Astrocyte of the hippocampus (primary cell): ENCODE results near the gene CACNA1B.
"Not testable (repeated sequence)": the region's sequence is repeated elsewhere in the genome, so short reads cannot be mapped to it uniquely, and the experiment has no call there.

Source experiments
- DNase-seq: peaks from one replicate; pipeline ENCODE4 v3.0.0; 2011; ENCODE audit warnings: low read depth, low spot score

Gene CACNA1B

GRCh38 chr9:137885121-137885520 is 7.5 kb downstream of the CACNA1B start:
- not testable (repeated sequence) for DNase-seq

DNA sequence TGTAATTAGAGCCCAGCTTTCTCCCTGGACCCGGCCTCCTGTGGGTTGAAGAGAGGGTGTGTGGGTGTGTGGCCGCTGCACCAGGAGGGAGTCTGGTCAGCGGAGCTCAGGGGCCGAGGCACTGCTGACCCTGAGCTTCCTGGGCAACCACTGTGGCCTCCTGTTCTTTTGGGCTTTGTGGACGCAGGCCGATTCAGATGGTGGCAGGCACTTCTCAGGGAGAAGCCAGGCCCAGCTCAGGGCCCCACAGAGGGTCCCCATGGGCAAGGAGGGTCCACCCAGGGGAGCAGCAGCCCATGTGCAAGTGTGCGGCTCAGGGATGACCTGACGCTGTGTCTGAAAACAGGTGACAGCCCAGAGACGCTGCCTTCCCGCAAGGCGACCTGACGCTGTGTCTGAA is 11.0 kb downstream of the CACNA1B start:
- not testable (repeated sequence) for DNase-seq

DNA sequence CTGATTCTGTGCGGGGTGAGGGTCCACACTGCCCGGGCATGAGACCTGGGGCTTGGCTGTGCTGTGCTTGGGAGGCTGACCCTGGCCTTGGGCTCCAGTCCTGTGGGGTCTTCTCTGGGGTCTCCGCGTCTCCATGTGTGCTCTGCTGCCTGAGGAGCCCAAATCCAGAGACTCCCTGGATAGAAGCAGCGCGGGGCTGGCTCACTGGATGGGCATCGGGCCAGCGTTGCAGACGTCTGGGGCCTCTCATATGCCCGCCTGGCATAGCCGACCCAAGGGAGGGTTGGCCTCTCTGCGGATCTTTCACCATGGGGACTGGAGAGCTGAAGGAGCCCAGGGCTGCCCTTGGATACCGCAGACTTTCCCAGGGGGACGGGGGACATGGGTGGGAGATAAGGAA is 12.4 kb downstream of the CACNA1B start:
- not testable (repeated sequence) for DNase-seq

GRCh38 chr9:137890768-137891587 is 13.4 kb downstream of the CACNA1B start:
- DNase-seq = not testable (repeated sequence)

DNA sequence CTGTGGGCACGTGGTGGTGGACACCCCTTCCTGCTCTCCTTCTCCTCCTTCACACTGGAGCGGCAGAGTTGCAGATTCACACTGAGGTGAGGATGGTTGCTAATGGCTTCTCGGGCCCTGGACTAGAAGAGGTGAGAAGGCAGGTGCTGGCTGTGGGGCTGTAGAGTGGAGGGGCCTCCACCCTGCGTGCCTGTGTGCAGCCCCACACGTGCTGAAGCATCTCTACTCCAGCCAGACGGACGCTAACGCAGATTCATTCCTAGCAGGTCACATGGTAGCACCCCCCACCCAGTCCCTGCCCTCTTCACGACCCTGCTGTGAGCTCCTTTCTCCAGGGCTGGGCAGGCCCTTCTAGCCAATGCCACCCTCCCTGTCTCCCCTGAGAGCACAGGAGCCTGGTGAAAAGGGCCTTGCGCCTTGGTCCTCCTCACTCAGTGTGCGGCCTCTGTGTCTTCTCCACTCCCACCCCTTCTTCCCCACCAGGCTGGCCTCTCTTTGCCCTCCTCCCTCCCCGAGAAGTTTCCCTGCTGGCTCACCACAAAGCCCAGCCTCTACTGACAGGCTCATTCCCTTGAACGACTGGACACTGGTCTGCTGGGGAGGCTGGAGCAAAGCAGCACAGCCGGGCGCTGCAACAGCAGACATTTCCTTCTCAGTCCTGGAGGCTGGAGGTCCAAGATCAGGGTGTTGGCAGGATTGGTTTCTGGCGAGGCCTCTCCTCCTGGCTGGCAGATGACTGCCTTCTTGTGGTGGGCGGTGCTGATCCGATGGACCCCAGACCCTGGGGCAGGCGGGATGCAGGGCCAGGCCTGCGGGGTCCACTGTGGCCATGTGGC is 14.2 kb downstream of the CACNA1B start:
- no peak for DNase-seq

DNA sequence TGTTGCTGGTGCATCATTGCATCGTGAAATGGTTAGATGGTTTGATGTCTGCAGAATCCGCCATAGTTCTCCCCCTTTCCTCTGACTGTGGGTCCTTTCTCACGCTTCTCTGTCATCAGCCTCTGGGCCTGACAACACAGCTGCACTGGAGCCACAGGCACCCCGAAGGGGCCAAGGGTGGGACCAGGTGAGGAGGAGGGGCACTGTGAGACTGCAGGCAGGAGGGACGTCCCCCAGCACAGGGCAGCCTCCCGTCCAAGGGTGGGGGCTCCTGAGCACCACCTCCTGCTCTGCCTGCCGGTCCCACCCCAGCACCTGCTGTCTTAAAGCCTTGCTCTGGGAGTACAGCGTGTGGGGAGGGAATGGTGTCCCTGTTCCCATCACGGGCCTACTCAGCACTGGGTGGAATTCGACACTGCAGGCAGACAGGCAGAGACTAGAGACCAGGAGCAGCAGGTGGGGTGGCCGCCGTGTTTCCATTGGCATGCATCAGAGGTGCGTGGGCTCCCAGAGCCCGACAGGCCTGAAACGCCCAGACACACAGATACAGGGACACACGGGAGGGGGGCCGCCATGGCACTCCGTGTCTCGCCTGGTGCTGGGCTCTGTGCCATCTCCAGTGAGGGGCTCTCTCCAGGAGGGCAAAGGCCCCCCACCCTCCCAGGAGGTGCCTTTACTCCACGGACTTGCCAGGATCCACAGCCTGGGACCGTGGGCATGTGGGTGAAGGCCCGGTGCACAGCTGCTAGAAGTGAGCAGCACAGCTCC is 15.0 kb downstream of the CACNA1B start:
- DNase-seq = no peak

GRCh38 chr9:137893670-137894069 is 16.1 kb downstream of the CACNA1B start:
- no peak for DNase-seq

DNA sequence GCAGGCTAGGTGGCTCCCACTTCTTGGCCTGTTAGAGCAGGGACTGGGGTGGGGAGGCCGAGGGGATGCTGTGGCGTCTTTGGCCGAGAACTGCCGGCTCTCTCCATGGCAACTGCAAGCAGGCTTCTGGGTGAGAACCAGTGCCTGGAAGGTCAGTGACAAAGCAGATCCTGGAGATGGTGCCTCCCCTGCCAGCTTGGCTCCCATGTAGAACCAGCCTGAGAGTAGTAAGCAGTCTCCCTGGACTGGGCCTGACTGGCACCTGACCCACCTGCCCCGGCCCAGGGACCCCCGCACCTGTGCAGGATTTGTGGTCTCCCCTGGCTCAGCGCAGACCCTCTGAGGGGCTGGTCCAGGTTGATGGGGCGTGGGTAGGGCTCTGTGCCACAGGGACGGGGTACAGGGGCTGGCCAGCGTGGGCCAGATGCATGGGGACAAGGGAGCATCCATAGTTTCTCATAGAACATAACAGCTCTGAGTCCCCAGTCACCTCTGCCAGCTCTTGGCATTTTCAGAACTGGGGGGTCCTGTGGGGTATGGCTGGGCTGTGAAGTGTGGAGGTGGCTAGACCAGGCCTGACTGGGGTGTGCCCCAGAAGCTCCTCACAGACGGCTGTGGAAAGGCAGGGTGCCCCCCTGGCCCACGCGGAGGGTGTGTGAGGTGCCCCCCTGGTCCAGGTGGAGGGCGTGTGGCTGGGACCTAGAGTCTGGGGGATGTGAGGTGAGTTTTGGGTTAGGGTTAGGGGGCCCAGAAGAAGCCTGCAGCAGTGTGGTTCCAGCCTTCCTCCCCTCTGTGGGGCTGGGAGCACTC is 22.2 kb downstream of the CACNA1B start:
- DNase-seq = no peak

- no peak for DNase-seq
Measured at GRCh38 chr9:137900584-137901310, 23.2 kb downstream of the CACNA1B start.

- no peak for DNase-seq
Measured at GRCh38 chr9:137902646-137903045, 25.1 kb downstream of the CACNA1B start.

- no peak for DNase-seq
Measured at GRCh38 chr9:137905740-137906139, 28.2 kb downstream of the CACNA1B start.

DNA sequence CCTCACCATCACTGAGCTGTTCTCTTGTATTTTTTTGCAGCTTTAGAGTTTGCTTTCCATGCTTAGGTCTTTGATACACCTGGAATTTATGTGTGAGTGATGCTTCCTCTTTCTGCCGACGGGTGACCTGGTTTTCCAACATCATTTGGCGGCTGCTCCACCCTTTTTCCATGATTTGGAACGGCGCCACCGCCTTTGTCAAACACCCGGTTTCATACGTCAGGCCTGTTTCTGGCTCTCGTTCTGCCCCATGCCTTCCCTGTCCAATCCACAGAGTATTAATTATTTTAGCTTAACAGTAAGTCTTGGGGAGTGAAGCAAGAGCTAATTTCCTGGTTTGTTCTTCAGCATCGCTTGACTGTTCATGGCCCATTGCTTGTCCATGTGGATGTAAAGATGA is 30.2 kb downstream of the CACNA1B start:
- no peak for DNase-seq

DNA sequence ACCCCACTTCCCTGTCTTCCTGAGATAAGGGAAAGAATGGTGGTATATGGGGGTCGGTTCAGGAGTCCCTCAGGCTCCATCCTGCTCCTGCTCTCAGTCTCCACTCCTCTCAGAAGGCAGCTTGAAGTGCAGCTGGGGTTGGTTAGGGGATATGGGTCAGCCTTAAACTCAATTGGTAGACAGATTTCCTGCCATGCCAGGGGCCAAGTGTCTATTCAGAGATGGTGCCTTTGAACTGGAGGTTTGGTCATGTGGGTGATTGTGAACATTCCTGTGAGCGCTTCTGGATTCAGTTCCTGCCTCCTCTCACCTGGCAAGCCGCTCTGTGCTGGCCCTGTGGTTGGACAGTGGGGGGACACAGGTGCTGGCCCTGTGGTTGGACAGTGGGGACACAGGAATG is 35.1 kb downstream of the CACNA1B start:
- no peak for DNase-seq

DNA sequence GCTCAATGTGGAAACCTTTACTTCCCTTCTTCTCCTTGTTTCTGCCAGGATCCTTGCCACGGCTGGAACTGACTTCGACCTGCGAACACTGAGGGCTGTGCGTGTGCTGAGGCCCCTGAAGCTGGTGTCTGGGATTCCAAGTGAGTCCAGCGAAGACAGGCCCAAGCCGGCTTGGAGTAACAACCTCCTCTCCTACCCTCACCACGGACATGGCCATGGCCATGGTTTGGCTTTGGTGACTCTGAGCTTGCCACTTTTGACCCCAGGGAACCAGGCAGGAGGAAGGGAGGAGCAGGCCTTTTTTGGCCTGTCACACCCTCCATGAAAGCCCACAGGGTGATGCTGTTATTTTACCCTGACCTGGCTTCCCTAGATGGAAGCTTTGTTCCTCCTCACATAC is 35.5 kb downstream of the CACNA1B start:
- DNase-seq = no peak

DNA sequence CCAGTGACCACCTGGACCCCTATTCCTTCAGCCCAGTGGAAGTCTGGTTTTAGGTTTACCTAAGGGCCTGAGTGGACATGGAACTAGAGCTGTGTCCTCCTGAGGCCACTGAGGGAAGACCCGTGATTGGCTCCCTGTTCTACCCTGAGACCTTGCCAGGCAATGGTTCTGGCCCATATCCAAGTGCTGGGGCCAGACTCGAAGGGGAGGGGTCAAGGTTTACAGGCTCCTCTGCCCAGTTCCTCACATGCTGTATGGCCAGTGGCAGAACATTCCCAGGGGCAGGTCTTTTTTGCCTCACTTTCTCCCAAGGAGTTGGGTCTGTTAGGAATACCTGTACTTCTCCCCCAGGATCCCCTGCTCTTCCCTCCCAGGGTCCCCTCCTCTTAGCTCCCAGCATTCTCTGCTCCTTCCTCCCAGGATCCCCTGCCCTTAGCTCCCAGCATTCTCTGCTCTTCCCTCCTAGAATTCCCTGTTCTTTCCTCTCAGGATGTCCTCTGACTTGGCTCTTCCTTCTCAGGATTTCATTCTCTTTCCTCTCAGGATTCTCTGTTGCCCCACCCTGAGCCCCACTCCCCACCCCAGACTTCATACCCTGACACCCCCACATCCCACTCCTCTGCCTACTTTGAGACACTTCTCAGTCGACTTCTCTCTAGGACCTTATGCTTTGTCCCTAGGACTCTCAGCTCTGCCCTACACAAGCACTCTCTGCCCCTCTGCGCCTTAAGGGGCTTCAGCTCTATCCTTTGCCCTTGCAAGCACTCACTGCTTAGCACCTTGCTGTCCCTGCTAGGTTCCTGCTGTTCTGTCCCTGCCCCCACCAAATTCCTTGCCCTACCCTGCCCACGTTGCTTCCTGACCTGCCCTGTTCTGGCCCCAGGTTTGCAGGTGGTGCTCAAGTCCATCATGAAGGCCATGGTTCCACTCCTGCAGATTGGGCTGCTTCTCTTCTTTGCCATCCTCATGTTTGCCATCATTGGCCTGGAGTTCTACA is 36.5 kb downstream of the CACNA1B start:
- no peak for DNase-seq

GRCh38 chr9:137916540-137916939 is 39.0 kb downstream of the CACNA1B start:
- no peak for DNase-seq

GRCh38 chr9:137917116-137917515 is 39.5 kb downstream of the CACNA1B start:
- DNase-seq = no peak

- DNase-seq = no peak
Measured at GRCh38 chr9:137917795-137918194, 40.2 kb downstream of the CACNA1B start.
